ENCODE measurements around the gene ESPN.
"Not testable (repeated sequence)": the region's sequence is repeated elsewhere in the genome, so short reads cannot be mapped to it uniquely, and the experiment has no call there.

Gene ESPN

DNA sequence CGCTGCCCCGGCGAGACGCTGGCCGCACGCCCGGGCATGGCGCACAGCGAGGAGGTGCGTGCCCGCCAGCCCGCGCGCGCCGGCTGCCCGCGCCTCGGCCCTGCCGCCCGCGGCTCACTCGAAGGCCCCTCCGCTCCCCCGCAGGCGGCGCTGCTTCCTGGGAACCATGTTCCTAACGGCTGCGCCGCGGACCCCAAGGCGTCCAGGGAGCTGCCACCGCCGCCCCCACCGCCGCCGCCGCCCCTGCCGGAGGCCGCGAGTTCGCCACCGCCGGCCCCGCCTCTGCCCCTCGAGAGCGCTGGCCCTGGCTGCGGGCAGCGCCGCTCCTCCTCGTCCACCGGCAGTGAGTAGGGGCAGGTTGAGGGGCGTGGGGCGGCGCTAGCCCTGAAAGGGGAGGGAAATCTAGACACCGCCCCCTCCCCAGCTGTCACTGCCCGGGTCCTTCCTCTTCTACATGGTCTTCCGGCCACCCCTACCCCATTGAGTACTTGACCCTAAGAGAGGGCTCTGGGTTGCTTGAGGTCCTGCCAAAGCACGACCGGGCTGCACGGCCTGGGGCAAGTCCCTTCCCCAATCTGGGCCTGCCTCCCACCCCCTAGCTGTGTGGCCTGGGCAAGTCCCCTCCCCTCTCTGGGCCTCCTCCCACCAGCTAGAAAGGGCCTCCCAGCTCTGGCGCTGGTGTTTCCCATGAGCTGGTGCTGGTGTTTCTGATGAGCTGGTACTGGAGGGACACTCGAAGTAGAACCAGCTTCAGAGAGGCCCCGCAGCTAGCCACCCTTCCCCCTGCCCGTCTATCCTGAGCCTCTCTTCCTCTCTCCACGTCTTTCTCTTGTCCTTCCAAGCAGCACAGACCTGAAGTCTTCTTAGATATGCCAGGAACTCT, 24.4 kb downstream of the ESPN start:
- TF ChIP-seq SNAI2 (CRISPR knock-in tag; IDR thresholded peaks at IDR 0.05), result no peak
- no peak for TF ChIP-seq ISL1 (CRISPR knock-in tag; IDR thresholded peaks at IDR 0.05)
- no peak for TF ChIP-seq TOX (CRISPR knock-in tag; IDR thresholded peaks at IDR 0.05; ENCODE audit: borderline replicate concordance)
- TF ChIP-seq, protein P1, sequence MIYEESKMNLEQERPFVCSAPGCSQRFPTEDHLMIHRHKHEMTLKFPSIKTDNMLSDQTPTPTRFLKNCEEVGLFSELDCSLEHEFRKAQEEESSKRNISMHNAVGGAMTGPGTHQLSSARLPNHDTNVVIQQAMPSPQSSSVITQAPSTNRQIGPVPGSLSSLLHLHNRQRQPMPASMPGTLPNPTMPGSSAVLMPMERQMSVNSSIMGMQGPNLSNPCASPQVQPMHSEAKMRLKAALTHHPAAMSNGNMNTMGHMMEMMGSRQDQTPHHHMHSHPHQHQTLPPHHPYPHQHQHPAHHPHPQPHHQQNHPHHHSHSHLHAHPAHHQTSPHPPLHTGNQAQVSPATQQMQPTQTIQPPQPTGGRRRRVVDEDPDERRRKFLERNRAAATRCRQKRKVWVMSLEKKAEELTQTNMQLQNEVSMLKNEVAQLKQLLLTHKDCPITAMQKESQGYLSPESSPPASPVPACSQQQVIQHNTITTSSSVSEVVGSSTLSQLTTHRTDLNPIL (CRISPR knock-in tag; IDR thresholded peaks at IDR 0.05; ENCODE audit: low read depth), result no peak
- TF ChIP-seq POU6F1 (CRISPR knock-in tag; IDR thresholded peaks at IDR 0.05; ENCODE audit: borderline replicate concordance, low read depth), result no peak
- TF ChIP-seq RARB (CRISPR knock-in tag; IDR thresholded peaks at IDR 0.05), result no peak
- TF ChIP-seq TCF4 (CRISPR knock-in tag; IDR thresholded peaks at IDR 0.05; ENCODE audit: borderline replicate concordance), result no peak
- TF ChIP-seq ZNF565 (CRISPR knock-in tag; conservative IDR thresholded peaks at IDR 0.05; ENCODE audit: low read depth), result no peak
- no peak for TF ChIP-seq ZFP3 (CRISPR knock-in tag; IDR thresholded peaks at IDR 0.05)
- TF ChIP-seq BACH2 (CRISPR knock-in tag; IDR thresholded peaks at IDR 0.05; ENCODE audit: borderline replicate concordance), result no peak
- TF ChIP-seq ZNF8 (CRISPR knock-in tag; IDR thresholded peaks at IDR 0.05), result no peak
- TF ChIP-seq, protein P2, sequence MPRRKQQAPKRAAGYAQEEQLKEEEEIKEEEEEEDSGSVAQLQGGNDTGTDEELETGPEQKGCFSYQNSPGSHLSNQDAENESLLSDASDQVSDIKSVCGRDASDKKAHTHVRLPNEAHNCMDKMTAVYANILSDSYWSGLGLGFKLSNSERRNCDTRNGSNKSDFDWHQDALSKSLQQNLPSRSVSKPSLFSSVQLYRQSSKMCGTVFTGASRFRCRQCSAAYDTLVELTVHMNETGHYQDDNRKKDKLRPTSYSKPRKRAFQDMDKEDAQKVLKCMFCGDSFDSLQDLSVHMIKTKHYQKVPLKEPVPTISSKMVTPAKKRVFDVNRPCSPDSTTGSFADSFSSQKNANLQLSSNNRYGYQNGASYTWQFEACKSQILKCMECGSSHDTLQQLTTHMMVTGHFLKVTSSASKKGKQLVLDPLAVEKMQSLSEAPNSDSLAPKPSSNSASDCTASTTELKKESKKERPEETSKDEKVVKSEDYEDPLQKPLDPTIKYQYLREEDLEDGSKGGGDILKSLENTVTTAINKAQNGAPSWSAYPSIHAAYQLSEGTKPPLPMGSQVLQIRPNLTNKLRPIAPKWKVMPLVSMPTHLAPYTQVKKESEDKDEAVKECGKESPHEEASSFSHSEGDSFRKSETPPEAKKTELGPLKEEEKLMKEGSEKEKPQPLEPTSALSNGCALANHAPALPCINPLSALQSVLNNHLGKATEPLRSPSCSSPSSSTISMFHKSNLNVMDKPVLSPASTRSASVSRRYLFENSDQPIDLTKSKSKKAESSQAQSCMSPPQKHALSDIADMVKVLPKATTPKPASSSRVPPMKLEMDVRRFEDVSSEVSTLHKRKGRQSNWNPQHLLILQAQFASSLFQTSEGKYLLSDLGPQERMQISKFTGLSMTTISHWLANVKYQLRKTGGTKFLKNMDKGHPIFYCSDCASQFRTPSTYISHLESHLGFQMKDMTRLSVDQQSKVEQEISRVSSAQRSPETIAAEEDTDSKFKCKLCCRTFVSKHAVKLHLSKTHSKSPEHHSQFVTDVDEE (CRISPR knock-in tag; IDR thresholded peaks at IDR 0.05), result no peak
- no peak for TF ChIP-seq ARNTL (CRISPR knock-in tag; IDR thresholded peaks at IDR 0.05; ENCODE audit: borderline replicate concordance, low read depth)
- TF ChIP-seq PATZ1 (CRISPR knock-in tag; IDR thresholded peaks at IDR 0.05; ENCODE audit: borderline replicate concordance), result no peak
- TF ChIP-seq CSDC2 (CRISPR knock-in tag; IDR thresholded peaks at IDR 0.05), result no peak
- no peak for TF ChIP-seq CSRNP3 (CRISPR knock-in tag; IDR thresholded peaks at IDR 0.05)
- no peak for TF ChIP-seq ESRRG (CRISPR knock-in tag; IDR thresholded peaks at IDR 0.05)
- TF ChIP-seq OSR1 (CRISPR knock-in tag; IDR thresholded peaks at IDR 0.05), result no peak
- no peak for TF ChIP-seq GLIS3 (CRISPR knock-in tag; IDR thresholded peaks at IDR 0.05)
- no peak for TF ChIP-seq PPARA (CRISPR knock-in tag; IDR thresholded peaks at IDR 0.05; ENCODE audit: borderline replicate concordance)

DNA sequence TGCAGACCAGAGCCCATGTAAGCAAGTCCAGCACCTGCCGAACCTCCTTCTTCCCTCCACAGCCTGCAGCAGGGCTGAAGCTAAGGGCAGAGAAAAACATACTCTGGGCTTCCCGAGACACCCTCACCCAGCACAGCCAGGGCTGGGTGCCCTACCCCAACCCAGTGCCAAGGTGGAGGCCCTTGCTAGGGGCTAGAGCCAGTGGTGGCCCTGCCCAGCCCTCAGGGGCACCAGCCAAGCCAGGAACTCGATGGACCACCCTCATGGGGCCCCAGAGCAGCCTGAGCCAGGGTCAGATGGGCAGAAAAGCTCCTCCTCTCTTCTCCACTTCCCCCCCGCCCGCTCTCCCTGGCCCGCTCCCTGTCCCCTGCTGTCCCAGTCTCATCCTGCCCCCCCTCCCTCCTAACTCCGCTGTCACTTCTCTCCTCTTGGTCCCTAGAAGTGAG, 25.5 kb downstream of the ESPN start:
- TF ChIP-seq PPARA (CRISPR knock-in tag; IDR thresholded peaks at IDR 0.05; ENCODE audit: borderline replicate concordance) (no peak), ZFP3 (CRISPR knock-in tag; IDR thresholded peaks at IDR 0.05) (no peak), RARB (CRISPR knock-in tag; IDR thresholded peaks at IDR 0.05) (no peak), GLIS3 (CRISPR knock-in tag; IDR thresholded peaks at IDR 0.05) (no peak), PATZ1 (CRISPR knock-in tag; IDR thresholded peaks at IDR 0.05; ENCODE audit: borderline replicate concordance) (no peak), ZNF565 (CRISPR knock-in tag; conservative IDR thresholded peaks at IDR 0.05; ENCODE audit: low read depth) (no peak), ESRRG (CRISPR knock-in tag; IDR thresholded peaks at IDR 0.05) (no peak)
- TF ChIP-seq, protein P1 (CRISPR knock-in tag; IDR thresholded peaks at IDR 0.05; ENCODE audit: low read depth), result no peak
- no peak for ATAC-seq

More for the DNA sequence above, 24.4 kb downstream of the ESPN start:
- peak; percentile 29 for ATAC-seq

DNA sequence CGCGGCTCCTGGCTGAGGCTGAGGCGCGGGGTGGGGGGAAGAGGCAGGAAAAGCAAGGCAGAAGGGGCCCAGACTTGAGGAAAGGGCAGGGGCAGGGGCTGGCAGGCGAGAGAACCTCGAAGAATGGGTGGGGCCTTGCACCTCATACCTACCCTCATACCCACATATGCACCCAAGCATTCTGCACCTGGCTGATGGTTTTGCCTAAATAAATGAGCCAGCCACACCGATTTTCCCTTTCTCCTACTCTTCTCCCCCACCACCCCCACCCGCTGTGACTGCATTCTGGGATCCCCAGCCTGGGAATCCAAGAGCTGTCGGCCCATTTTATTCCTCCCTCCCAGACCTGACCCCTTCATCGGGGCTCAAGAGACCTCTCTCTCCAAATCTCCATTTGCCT, 25.9 kb downstream of the ESPN start:
- not testable (repeated sequence) for ATAC-seq
